ENCODE data around the gene KLHDC8A. TPM values are rescaled to one million over a fixed set of nuclear protein-coding genes. Genes with fewer than 3 reads are reported as not detected.

KLHDC8A gene
- total RNA-seq, 2 donors from 2014 or later: 0.38 to 0.53 TPM

- peaks cover 34% of the 10 kb centered on the region for H3K27me3 ChIP-seq (ENCODE audit: control insufficient read depth, insufficient read depth, low read length, poor library complexity, severe bottlenecking)
- Mint-ChIP-seq H3K36me3 (ENCODE audit: low read depth) (no peaks in the 10 kb centered on the region), H3K27me3 (ENCODE audit: insufficient read depth) (peaks cover 56% of the 10 kb centered on the region), H3K27ac (no peak overlapping the region), H3K4me1 (peaks cover 31% of the 10 kb centered on the region), H3K9me3 (no peaks in the 10 kb centered on the region), H3K4me3 (no peak overlapping the region)
- no peaks in the 10 kb centered on the region for H3K9me3 ChIP-seq (ENCODE audit: control insufficient read depth, low read length)
- H3K4me1 ChIP-seq (ENCODE audit: control insufficient read depth, insufficient read depth, low read length): peaks cover 13% of the 10 kb centered on the region
- 90 to 94% methylated on average over 10 of the region's 10 CpGs for WGBS, 2 experiments (ENCODE audit: insufficient coverage in 1 of 2, insufficient read length in 1 of 2)
- DNase-seq: no peak
- no peaks in the 10 kb centered on the region for H3K36me3 ChIP-seq (ENCODE audit: control insufficient read depth, insufficient read depth, low read length)
- no peak overlapping the region for H3K27ac ChIP-seq (ENCODE audit: low read depth, low read length)
- no peak overlapping the region for H3K4me3 ChIP-seq (ENCODE audit: low read length)
- TF ChIP-seq CTCF (conservative IDR thresholded peaks at IDR 0.05): no peak
- H3K9ac ChIP-seq (ENCODE audit: extremely low read depth, low read length, poor library complexity, severe bottlenecking): no peak overlapping the region
Observed at GRCh38 chr1:205346956-205347574, 9.7 kb downstream of the KLHDC8A start.

GRCh38 chr1:205345761-205346160 is 11.0 kb downstream of the KLHDC8A start:
- Mint-ChIP-seq H3K9me3 (no peaks in the 10 kb centered on the region), H3K4me3 (no peak overlapping the region), H3K36me3 (ENCODE audit: low read depth) (no peaks in the 10 kb centered on the region), H3K27me3 (ENCODE audit: insufficient read depth) (peaks cover 68% of the 10 kb centered on the region), H3K27ac (no peak overlapping the region), H3K4me1 (peaks cover 26% of the 10 kb centered on the region)
- H3K4me1 ChIP-seq (ENCODE audit: control insufficient read depth, insufficient read depth, low read length): peaks cover 12% of the 10 kb centered on the region
- H3K9ac ChIP-seq (ENCODE audit: extremely low read depth, low read length, poor library complexity, severe bottlenecking): no peak overlapping the region
- H3K4me3 ChIP-seq (ENCODE audit: low read length): no peak overlapping the region
- no peak for DNase-seq
- 93 to 95% methylated on average over 11 of the region's 11 CpGs for WGBS, 2 experiments (ENCODE audit: insufficient coverage in 1 of 2, insufficient read length in 1 of 2)
- no peaks in the 10 kb centered on the region for H3K36me3 ChIP-seq (ENCODE audit: control insufficient read depth, insufficient read depth, low read length)
- no peaks in the 10 kb centered on the region for H3K9me3 ChIP-seq (ENCODE audit: control insufficient read depth, low read length)
- peaks cover 37% of the 10 kb centered on the region for H3K27me3 ChIP-seq (ENCODE audit: control insufficient read depth, insufficient read depth, low read length, poor library complexity, severe bottlenecking)
- no peak overlapping the region for H3K27ac ChIP-seq (ENCODE audit: low read depth, low read length)
- no peak for TF ChIP-seq CTCF (conservative IDR thresholded peaks at IDR 0.05)

GRCh38 chr1:205344066-205344928 is 12.4 kb downstream of the KLHDC8A start:
- Mint-ChIP-seq H3K4me1 (peaks cover 19% of the 10 kb centered on the region), H3K27ac (no peak overlapping the region), H3K27me3 (ENCODE audit: insufficient read depth) (peaks cover 72% of the 10 kb centered on the region), H3K9me3 (no peaks in the 10 kb centered on the region), H3K4me3 (peak overlapping the region; percentile 56), H3K36me3 (ENCODE audit: low read depth) (no peaks in the 10 kb centered on the region)
- H3K9ac ChIP-seq (ENCODE audit: extremely low read depth, low read length, poor library complexity, severe bottlenecking): no peak overlapping the region
- WGBS, 2 experiments (ENCODE audit: insufficient coverage in 1 of 2, insufficient read length in 1 of 2): 11% methylated on average over 54 of the region's 59 CpGs; no CpG with 5 or more reads in 1 of the 2 experiments
- peak; percentile 87 for DNase-seq
- H3K9me3 ChIP-seq (ENCODE audit: control insufficient read depth, low read length): no peaks in the 10 kb centered on the region
- H3K36me3 ChIP-seq (ENCODE audit: control insufficient read depth, insufficient read depth, low read length): no peaks in the 10 kb centered on the region
- H3K4me1 ChIP-seq (ENCODE audit: control insufficient read depth, insufficient read depth, low read length): peaks cover 5% of the 10 kb centered on the region
- H3K4me3 ChIP-seq (ENCODE audit: low read length): peak overlapping the region; percentile 76
- peaks cover 37% of the 10 kb centered on the region for H3K27me3 ChIP-seq (ENCODE audit: control insufficient read depth, insufficient read depth, low read length, poor library complexity, severe bottlenecking)
- TF ChIP-seq CTCF (conservative IDR thresholded peaks at IDR 0.05): no peak
- H3K27ac ChIP-seq (ENCODE audit: low read depth, low read length): no peak overlapping the region
